ENCODE data around the gene SATB2. TPM values are rescaled to one million over a fixed set of nuclear protein-coding genes. Genes with fewer than 3 reads are reported as not detected.

Gene SATB2
- total RNA-seq, 1 experiment from 2014 or later, result 11.2 TPM

GRCh38 chr2:199458806-199459285, 1.1 kb upstream of the SATB2 start:
- Mint-ChIP-seq H3K4me3 (ENCODE audit: low read depth, unreplicated experiment) (peak overlapping the region; percentile 91), H3K4me1 (ENCODE audit: low read depth, unreplicated experiment) (no peaks in the 10 kb centered on the region), H3K36me3 (ENCODE audit: insufficient read depth, unreplicated experiment) (peaks cover 67% of the 10 kb centered on the region), H3K27me3 (ENCODE audit: unreplicated experiment) (no peaks in the 10 kb centered on the region), H3K9me3 (ENCODE audit: low read depth, unreplicated experiment) (no peaks in the 10 kb centered on the region), H3K27ac (ENCODE audit: unreplicated experiment) (no peak overlapping the region)
- DNase-seq, result peak; percentile 58
- no TSS peak for BruUV-seq (replicated peaks)
- TF ChIP-seq CTCF (IDR thresholded peaks at IDR 0.05; ENCODE audit: unreplicated experiment), result no peak
- intact Hi-C loops (cut with micrococcal nuclease; ENCODE audit: unreplicated experiment), result loop anchor here (5.0 kb wide), 1 partner anchor 437 kb away; no protein-coding TSS in a partner anchor
- CTCF ChIA-PET, result interaction anchor here (0.6 to 1.1 kb wide), 3 partner anchors 422 to 1144 kb away, joined by 3 to 6 read pairs (median 3); no protein-coding TSS in a partner anchor

GRCh38 chr2:199458009-199458805, 468 bp upstream of the SATB2 start:
- no peak for TF ChIP-seq CTCF (IDR thresholded peaks at IDR 0.05; ENCODE audit: unreplicated experiment)
- peak overlapping the region; percentile 39 for H3K27ac Mint-ChIP-seq (ENCODE audit: unreplicated experiment)
- intact Hi-C loops (cut with micrococcal nuclease; ENCODE audit: unreplicated experiment), result loop anchor here (5.0 kb wide), 1 partner anchor 436 kb away; no protein-coding TSS in a partner anchor
- no peaks in the 10 kb centered on the region for H3K9me3 Mint-ChIP-seq (ENCODE audit: low read depth, unreplicated experiment)
- DNase-seq, result peak; percentile 67
- H3K36me3 Mint-ChIP-seq (ENCODE audit: insufficient read depth, unreplicated experiment), result peaks cover 62% of the 10 kb centered on the region
- no TSS peak for BruUV-seq (replicated peaks)
- H3K27me3 Mint-ChIP-seq (ENCODE audit: unreplicated experiment), result no peaks in the 10 kb centered on the region
- CTCF ChIA-PET, result interaction anchor here (0.6 to 1.1 kb wide), 4 partner anchors 17 to 1143 kb away, joined by 3 to 6 read pairs (median 4); no protein-coding TSS in a partner anchor
- no peaks in the 10 kb centered on the region for H3K4me1 Mint-ChIP-seq (ENCODE audit: low read depth, unreplicated experiment)
- H3K4me3 Mint-ChIP-seq (ENCODE audit: low read depth, unreplicated experiment), result peak overlapping the region; percentile 91

- CTCF ChIA-PET, result no interaction called here
- H3K9me3 Mint-ChIP-seq (ENCODE audit: low read depth, unreplicated experiment), result no peaks in the 10 kb centered on the region
- TF ChIP-seq CTCF (IDR thresholded peaks at IDR 0.05; ENCODE audit: unreplicated experiment), result no peak
- H3K36me3 Mint-ChIP-seq (ENCODE audit: insufficient read depth, unreplicated experiment), result peaks cover 54% of the 10 kb centered on the region
- no peak for DNase-seq
- H3K27ac Mint-ChIP-seq (ENCODE audit: unreplicated experiment), result peak overlapping the region; percentile 39
- intact Hi-C loops (cut with micrococcal nuclease; ENCODE audit: unreplicated experiment), result loop anchor here (5.0 kb wide), 1 partner anchor 434 kb away; no protein-coding TSS in a partner anchor
- no peaks in the 10 kb centered on the region for H3K4me1 Mint-ChIP-seq (ENCODE audit: low read depth, unreplicated experiment)
- BruUV-seq (replicated peaks), result no TSS peak
- no peaks in the 10 kb centered on the region for H3K27me3 Mint-ChIP-seq (ENCODE audit: unreplicated experiment)
- peak overlapping the region; percentile 91 for H3K4me3 Mint-ChIP-seq (ENCODE audit: low read depth, unreplicated experiment)
Observed at GRCh38 chr2:199456383-199457146, 1.2 kb downstream of the SATB2 start.

All from Calu3 (cell line).